Fibroblast of lung (primary cell): Measurements from ENCODE around the gene KLHL25.

Experiments used
- EZH2 ChIP-seq: IDR thresholded peaks from 2 replicates; pipeline ENCODE4 v1.5.1; 2012; ENCODE audit warnings: low read length, control low read depth, mild to moderate bottlenecking; ENCODE audit errors: missing control alignments
- TF ChIP-seq, protein P1 (sequence below), 2 donors: IDR thresholded peaks in 1 of 2; conservative IDR thresholded peaks in 1 of 2; 1 replicate in 1 of 2; 2 replicates in 1 of 2; pipeline ENCODE4 v1.5.1; 2011 to 2012; ENCODE audit warnings: low read length in 2 of 2, control low read depth in 1 of 2, inconsistent platforms in 1 of 2, low read depth in 1 of 2, mild to moderate bottlenecking in 1 of 2

DNA sequence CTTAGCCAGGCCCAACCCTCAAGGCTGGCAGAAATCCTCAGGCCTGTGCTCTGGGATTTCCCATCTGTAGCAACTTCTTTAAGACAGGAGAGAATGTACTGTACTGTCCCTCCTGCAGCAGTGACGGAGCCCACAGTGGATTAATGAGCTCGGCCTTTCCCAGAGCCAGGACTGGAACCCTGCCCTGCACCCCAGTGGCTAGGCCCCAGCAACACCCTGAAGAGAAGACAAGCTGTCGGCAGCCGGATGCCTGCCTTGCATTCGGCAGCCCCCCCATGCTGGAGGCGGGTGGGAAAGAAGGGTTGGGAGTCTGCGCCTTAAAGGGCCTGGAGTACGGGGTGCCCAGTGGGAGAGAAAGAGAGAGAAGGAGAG is 32.0 kb downstream of the KLHL25 start:
- TF ChIP-seq, protein P1, sequence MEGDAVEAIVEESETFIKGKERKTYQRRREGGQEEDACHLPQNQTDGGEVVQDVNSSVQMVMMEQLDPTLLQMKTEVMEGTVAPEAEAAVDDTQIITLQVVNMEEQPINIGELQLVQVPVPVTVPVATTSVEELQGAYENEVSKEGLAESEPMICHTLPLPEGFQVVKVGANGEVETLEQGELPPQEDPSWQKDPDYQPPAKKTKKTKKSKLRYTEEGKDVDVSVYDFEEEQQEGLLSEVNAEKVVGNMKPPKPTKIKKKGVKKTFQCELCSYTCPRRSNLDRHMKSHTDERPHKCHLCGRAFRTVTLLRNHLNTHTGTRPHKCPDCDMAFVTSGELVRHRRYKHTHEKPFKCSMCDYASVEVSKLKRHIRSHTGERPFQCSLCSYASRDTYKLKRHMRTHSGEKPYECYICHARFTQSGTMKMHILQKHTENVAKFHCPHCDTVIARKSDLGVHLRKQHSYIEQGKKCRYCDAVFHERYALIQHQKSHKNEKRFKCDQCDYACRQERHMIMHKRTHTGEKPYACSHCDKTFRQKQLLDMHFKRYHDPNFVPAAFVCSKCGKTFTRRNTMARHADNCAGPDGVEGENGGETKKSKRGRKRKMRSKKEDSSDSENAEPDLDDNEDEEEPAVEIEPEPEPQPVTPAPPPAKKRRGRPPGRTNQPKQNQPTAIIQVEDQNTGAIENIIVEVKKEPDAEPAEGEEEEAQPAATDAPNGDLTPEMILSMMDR (conservative IDR thresholded peaks at IDR 0.05 in 1 of 2, IDR thresholded peaks at IDR 0.05 in 1 of 2; ENCODE audit: low read depth in 1 of 2, low read length in 2 of 2): no peak
- no peak for TF ChIP-seq EZH2
